Measurements from ENCODE around the gene CENPC.
"Not testable (repeated sequence)": the region's sequence is repeated elsewhere in the genome, so short reads cannot be mapped to it uniquely, and the experiment has no call there.

Gene CENPC

GRCh38 chr4:67556436-67556835 is 11.1 kb upstream of the CENPC start:
- Histone ChIP-seq H3K4me3 (ENCODE audit: low read depth, low read length) (no peak overlapping the region), H3K27me3 (no peaks in the 10 kb centered on the region), H3K9me3 (no peaks in the 10 kb centered on the region), H3K4me1 (no peaks in the 10 kb centered on the region), H3K36me3 (no peaks in the 10 kb centered on the region)
- no peak for DNase-seq
- no peak for TF ChIP-seq CTCF (IDR thresholded peaks at IDR 0.05; ENCODE audit: low read depth, low read length)

- Histone ChIP-seq H3K4me3 (ENCODE audit: low read depth, low read length) (no peak overlapping the region), H3K27me3 (no peaks in the 10 kb centered on the region), H3K36me3 (no peaks in the 10 kb centered on the region), H3K4me1 (no peaks in the 10 kb centered on the region), H3K9me3 (no peaks in the 10 kb centered on the region)
- no peak for TF ChIP-seq CTCF (IDR thresholded peaks at IDR 0.05; ENCODE audit: low read depth, low read length)
- no peak for DNase-seq
Measured at GRCh38 chr4:67555447-67555846, 10.1 kb upstream of the CENPC start.

DNA sequence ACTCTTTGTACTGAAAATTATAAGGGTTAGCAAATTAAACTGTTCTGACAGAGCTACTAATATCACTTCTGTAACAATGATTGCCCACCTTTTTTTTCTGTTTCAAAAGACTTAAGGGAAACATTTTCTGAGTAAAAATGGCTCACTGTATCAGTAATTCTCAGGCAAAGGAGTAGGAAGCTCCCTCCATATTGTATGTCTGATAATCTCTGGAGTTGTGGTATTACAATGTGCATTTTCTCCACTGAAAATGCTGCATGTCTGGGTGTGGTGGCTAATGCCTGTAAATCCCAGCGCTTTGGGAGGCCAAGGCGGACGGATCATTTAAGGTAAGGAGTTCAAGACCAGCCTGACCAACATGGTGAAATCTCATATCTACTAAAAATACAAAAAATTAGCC is 8.8 kb upstream of the CENPC start:
- no peak overlapping the region for H3K4me3 ChIP-seq (ENCODE audit: low read depth, low read length)
- no peaks in the 10 kb centered on the region for H3K4me1 ChIP-seq
- DNase-seq, result no peak
- H3K36me3 ChIP-seq, result no peaks in the 10 kb centered on the region
- no peaks in the 10 kb centered on the region for H3K9me3 ChIP-seq
- no peak for TF ChIP-seq CTCF (IDR thresholded peaks at IDR 0.05; ENCODE audit: low read depth, low read length)
- H3K27me3 ChIP-seq, result no peaks in the 10 kb centered on the region

- not testable (repeated sequence) for H3K4me3 ChIP-seq (ENCODE audit: low read depth, low read length); DNase-seq; H3K27me3 ChIP-seq; H3K36me3 ChIP-seq; H3K9me3 ChIP-seq; H3K4me1 ChIP-seq
Measured at GRCh38 chr4:67552146-67552792, 7.0 kb upstream of the CENPC start.

DNA sequence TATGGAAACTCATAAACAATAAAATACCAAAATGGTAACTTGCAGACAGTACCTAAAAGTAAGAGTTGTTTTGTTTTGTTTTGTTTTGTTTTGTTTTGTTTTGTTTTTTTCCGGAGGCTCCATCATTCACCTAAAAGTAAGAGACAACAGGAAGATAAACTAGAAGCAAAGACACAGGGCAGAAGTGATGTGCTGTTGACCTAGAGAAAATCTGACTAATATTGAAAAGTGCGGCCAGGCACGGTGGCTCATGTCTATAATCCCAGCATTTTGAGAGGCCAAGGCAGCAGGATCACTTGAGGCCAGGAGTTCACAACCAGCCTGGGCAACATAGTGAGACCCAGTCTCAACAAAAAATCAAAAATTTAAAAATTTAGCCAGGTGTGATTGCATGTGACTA is 5.6 kb upstream of the CENPC start:
- Histone ChIP-seq H3K4me1 (no peaks in the 10 kb centered on the region), H3K9me3 (no peaks in the 10 kb centered on the region), H3K4me3 (ENCODE audit: low read depth, low read length) (no peak overlapping the region), H3K36me3 (no peaks in the 10 kb centered on the region), H3K27me3 (no peaks in the 10 kb centered on the region)
- DNase-seq, result no peak
- no peak for TF ChIP-seq CTCF (IDR thresholded peaks at IDR 0.05; ENCODE audit: low read depth, low read length)

DNA sequence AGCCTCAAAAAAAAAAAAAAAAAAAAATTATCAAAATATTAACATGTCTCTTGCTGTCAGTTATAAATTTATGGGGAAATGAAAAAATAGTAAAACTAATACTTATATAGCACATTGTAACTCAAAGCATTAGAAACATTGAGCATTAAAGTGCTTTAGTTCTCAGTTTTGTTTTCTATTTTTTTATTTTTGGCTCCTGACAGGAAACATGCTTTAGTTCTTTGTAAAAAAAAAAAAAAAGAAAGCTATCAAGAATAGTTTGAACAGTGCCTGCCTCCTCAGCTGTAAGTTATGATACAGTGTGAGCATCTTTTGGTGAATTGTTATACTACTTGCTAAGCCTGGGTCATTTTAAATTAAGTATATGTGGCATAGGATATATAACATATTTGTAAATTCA is 5.1 kb upstream of the CENPC start:
- Histone ChIP-seq H3K4me3 (ENCODE audit: low read depth, low read length) (no peak overlapping the region), H3K9me3 (no peaks in the 10 kb centered on the region)

More for the DNA sequence above, 5.1 kb upstream of the CENPC start:
- no peaks in the 10 kb centered on the region for H3K27me3 ChIP-seq
- H3K4me1 ChIP-seq, result no peaks in the 10 kb centered on the region
- no peaks in the 10 kb centered on the region for H3K36me3 ChIP-seq
- no peak for TF ChIP-seq CTCF (IDR thresholded peaks at IDR 0.05; ENCODE audit: low read depth, low read length)
- DNase-seq, result no peak

Data from BE2C (cell line).